ENCODE results near the gene FMNL2.

GRCh38 chr2:152405206-152406118 lies 70.5 kb downstream of the FMNL2 start:
- TF ChIP-seq CTCF (IDR thresholded peaks at IDR 0.05; ENCODE audit: low read length) = no peak
- no peak for TF ChIP-seq EZH2 (IDR thresholded peaks at IDR 0.05; ENCODE audit: borderline replicate concordance, low read length)
